HuH-7.5 (cell line): ENCODE results near the gene PFDN1.

Experiments used
- DNase-seq: peaks from one replicate; pipeline ENCODE4 v3.0.0; 2011; ENCODE audit warnings: low spot score

The PFDN1 gene

DNA sequence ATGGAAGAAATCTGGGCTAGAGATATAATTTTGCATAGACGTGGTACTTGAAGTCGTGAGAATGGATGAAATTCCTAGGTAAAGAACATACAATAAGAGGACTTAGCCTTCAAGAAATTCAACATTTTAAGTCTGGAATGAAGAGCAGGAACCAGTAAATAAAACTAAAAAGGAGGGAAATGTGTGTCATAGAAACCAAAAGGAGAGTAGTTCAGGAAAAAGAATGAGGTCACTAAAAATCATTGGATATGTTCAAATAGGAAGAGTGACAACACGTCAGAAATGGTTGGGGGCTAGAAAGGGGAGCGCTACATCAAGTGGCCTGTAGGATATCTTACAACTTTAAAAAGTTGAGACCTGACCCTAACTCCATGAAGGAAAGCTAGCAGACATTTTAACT is 44.0 kb downstream of the PFDN1 start:
- DNase-seq, result no peak

DNA sequence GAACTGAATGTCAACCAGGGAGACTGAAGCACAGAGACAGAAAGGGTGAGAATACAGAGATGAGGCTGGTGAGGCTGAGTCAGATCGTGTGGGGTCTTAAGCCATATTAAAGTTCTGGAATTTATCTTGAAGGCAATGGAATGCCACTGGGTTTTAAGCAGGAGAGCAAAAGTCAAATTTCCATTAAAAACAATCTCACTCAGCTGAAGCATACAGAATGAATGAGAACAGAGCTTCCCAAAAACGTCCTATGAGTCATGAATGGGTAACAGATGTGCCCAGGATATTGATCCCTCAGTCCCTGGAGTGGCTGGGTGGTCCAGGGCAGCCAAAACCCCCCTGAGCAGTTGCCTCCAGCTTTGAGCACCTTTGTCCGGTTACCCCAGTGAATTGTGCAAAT is 44.9 kb downstream of the PFDN1 start:
- DNase-seq, result no peak

DNA sequence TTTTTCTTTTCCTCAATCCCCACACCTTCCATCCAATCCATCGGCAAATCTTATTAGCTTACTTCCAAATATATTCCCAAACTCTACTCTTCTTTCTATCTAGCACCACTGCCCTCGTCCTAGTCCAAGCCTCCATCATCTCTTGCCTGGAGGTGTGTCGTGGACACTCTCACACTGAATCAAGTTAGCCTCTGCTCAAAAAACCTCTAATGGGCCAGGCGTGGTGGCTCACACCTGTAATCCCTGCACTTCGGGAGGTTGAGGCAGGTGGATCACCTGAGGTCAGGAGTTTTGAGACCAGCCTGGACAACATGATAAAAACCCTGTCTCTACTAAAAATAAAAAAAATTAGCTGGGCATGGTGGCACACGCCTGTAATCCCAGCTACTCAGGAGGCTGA is 46.2 kb downstream of the PFDN1 start:
- DNase-seq, result no peak

DNA sequence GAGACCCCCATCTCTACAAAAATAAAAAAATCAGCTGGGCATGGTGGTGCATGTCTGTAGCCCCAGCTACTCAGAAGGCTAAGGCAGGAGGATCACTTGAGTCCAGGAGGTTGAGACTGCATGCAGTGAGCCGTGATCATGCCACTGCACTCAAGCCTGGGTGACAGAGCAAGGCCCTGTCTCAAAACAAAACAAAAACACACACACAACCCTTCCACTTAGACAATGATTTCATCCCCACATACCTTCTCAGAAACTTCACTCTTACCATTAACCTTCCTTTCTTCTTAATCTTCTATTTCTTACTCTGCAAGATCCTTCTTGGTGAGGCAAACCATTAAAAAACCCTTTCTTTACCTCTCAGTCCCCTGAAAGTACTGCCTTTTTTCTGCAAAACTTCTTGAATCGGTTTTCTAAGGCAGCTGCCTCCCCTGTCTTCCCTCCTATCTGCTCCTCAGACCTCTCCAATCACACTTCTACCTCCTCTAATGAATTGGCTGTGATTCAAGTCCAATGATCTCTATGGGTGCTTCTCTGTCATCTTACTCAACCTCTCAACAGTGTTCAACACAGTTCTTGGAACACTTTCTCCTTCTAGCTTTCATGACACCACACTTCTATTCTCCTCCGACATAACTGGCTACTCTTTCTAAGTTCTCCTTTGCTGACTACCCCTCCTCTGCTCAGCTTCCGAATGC is 47.3 kb downstream of the PFDN1 start:
- DNase-seq, result no peak

DNA sequence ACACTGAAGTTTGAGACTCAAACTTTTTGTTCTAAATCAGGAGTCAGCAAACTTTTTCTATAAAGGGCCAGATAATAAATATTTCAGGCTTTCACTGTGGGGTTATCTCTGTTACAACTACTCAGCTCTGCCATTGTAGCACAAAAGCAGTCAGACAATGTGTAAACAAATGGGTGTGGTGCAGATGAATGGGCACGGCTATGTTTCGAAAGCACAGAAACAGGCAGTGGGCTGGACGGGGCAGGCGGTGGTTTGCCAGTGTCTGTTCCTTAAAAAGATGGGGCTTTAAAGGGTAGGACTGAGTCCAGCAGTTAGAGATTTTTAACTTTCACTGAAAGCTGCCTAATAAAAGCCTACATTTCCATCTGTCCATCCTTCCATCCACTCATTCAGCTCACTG is 48.9 kb downstream of the PFDN1 start:
- DNase-seq, result no peak

DNA sequence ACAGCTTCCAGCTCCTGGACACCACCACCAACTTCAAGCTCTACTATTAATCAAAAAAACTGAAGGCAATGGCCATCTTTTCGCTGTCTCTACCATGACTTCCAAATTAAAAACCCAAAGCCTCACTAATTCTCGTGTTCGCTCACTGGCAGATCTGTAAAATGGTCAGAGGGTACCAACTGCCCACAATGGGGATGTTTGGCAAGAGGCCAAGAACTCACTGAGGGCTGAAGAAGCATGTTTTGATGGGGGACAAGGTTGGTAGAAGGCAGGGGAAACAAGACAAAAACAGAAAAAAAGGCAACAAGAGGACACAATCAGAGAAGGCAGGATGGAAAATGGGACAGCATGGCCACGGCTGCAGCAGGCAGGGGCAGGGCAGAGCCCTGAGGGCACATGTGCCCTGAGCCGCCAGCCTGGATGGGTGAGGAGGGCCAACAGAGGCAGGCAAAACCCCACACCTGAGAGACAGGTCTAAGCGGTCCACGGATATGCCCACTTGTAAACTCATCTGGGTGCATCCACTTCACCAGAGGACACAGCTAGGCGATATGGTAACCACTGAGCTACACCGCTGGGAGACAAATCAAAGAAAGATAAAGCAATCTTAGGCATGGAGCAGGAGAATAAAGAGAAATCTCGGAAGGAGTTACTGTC is 50.3 kb downstream of the PFDN1 start:
- no peak for DNase-seq

DNA sequence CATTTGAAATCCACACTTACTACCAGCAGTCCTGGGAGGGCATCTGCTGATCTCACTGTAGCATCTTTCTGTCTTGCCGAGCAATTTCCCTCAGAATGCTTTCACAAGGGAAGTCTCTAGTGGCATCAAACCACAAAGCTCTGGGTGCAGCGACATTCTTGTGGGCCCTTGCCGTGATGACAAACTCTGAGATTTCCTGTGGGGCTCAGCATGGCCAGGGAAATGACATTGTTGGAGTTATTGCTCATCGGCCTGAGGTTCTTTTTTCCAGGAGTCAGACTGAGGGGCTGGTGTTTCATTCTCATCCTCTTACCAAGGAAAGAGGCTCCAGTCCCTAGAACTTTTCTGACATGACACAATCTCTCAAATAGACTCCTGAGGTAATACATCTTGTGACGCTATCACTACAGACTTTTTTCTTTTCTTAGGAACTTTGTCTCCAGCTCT is 51.4 kb downstream of the PFDN1 start:
- DNase-seq, result no peak

DNA sequence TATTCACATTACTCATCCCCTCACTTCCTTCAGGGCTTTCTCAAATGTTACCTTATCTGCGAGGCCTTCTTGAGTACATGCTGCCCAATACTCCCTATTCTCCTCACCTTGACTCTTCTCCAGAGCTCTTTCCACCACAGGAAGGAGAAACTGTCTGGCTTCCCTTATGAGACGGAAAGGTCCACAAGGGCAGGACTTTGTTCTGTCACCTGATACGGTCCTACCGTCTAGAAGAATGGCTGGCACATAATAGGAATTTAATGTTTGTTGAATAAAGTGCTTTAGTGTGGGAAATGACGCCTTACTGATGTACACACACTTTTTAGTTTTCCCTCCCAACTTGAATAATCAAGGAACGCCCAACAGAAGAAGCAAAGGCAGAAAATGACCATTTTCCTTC is 52.5 kb downstream of the PFDN1 start:
- no peak for DNase-seq

DNA sequence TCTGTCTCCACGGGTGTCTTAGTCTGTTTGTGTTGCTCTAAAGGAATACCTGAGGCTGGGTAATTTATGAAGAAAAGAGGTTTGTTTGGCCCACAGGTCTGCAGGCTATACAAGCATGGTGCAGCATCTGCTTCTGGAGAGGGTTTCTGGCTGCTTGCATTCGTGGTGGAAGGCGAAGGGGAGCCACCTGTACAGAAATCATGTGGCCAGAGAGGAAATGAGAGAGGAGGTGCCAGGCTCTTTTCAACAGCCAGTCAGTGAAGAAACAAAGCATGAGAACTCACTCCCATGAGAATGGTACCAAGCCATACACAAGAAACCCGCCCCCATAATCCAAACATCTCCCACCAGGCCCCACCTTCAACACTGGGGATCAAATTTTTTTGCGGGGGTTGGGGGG is 53.4 kb downstream of the PFDN1 start:
- DNase-seq, result no peak

DNA sequence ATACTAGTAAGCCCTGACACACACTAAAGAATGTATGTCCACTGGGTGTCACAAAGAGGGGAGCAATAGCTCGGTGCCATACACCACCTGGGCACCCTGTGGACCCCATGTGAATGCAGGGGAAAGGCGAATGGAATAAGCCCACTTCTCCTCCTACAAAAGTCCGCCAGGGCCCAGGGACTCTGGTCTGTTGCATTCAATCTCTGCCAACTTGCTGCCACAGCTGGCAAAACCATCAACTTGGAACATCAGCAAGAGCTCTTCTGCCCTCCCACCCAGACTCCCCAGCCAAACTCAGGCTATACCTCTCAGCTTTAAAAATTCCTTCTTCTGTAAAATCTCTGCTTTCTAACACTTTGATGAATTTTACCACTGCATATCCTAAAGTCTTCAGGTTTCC is 54.5 kb downstream of the PFDN1 start:
- no peak for DNase-seq

DNA sequence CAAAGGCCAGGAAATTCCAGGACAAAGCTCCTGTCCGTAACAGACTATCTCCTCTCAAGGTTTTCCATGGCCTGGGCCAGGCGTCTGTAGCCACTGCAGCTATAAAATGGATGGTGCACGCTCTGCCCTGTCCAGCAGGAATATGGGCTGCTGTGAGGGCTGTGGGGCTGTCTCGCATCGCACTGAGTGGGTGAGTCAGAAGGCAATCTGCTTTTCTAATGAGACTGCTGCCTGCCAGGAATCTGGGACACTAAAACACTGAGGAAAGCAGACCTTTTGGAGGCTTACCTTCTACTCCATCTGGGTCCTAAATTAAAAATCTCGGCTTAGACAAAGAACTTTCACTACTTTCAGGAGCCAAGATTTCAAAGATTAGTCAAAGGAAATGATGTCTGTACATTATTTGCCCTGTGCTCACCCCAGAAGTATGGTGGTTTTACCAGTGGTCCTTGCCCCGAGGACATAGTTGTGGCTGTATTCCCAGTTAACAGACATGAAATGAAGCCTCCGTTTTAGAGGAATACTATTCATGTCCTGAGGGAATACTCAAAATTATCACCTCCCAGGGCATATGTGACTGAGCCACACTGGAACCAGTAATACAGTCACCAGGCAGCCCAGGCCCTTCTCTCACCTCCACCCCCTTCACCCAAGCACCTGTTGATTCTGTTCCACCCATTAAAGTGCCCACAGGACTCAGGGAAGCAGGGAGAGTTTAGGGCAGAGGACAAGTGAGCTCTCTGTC is 56.4 kb downstream of the PFDN1 start:
- no peak for DNase-seq

DNA sequence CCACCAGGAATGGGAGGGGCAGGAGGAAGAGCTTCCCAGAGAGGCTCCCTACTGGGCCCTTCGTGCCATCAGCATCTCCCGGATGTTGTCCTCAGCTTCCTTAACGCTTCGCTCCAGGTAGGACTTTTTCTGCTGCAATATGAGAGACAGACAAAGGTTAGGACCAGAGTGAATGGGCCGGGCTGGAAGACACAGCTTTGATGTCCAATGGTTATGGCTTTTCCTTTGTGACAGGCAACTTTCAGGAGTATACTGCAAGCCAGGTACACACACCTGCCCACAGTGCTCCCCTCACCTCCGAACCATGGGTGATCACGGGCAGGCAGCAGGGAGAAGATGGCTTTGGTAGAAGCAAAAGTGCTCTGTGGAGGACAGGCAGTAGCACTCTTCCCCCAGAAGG is 57.0 kb downstream of the PFDN1 start:
- DNase-seq, result no peak

DNA sequence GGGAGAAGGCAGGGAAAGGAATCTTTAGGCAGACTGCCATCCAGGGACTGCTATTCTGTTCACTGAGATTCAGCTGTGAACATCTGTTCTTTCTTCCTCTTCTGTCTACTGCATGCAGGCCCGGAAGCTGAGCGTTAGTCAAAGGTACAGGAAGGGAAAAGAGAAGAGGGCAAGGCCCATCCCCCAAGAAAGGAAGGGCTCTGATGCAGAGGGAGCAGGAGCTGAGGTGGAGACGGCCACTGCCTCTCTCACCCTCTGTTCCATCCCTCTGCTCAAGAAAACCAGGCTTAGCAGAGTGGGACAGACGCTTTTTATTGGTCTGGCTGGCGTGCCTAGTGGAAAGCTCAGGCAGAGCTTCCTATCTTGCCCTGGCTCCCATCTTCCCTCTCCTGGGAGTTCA is 57.6 kb downstream of the PFDN1 start:
- DNase-seq, result no peak

DNA sequence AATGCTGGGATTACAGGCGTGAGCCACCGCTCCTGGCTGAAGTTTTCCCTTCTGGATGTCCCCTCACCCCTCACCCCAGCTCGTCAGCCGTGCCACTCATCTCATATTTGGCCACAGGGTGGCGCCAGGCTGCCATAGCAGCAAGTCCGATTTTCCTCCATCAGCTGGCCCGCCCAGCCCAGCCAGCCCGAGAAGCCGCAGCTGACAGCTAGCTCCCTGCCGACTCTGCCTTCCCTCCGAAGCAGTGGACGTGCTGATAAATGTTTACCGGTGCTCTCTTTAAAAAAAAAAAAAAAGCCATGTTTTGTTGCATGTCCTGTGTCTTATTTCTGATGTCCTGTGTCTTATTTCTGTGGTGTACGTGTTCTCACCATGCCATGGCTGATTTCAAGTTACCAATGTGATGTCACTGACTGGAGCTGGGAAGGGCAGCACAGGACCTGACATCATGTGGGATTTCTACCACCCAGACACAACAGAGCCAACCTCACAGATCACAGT is 58.3 kb downstream of the PFDN1 start:
- peak; percentile 67 for DNase-seq

DNA sequence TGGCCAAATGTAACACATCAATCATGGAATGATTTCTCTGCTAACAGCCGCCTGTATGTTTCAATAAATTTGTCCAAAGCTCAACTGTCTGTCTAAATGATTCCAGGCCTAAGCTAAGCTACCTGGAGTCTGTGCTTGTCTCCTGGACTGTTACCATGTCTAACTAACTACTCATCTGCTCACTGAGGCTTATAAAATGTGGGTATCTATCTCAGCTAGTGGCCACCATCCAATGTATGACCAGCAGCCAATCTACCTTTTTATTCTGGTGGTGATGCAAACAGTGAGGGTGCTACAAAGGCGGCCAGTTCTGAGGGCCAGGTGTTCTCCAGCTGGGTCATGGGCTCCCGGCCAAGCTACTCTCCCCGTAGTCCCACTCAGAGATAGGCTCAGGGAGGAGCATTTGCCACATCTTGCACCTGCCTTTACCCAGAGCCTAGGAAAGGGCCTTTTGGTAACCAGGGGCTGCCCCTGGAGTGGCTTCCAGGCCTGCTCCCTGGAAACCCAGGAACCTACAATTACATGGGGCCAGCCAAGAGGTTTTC is 59.1 kb downstream of the PFDN1 start:
- DNase-seq, result no peak

DNA sequence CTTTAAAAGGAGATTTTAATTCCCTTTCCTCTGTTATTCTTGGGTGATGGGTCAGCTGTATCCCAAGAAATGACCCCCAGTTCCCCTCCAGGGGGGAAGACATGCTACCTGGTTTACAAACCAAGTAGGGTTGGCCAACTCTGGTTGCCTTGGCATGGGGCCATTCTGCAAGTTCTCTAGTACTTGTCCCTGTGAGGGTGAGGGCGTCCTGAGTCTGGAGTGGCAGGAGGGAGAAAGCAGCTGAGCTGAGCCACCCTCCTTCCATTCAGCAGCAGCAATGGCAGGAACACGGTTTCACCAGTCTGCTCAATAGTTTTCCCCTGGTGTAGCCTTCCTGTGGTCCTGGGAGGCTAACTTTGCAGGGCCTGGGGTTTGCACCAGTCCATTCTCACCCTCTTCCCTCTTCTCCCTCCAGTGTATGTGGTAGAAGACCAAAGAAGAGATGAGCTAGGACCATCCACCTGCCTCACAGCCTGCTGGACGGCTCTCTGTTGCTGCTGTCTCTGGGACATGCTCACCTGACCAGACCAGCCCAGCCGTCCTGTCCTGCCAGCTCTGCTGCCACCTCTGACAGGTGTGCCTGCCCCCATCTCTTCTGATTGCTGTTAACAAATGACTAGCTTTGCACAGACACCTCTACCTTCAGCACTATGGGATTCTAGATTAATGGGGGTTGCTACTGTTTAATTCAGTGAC is 59.9 kb downstream of the PFDN1 start:
- DNase-seq, result no peak

DNA sequence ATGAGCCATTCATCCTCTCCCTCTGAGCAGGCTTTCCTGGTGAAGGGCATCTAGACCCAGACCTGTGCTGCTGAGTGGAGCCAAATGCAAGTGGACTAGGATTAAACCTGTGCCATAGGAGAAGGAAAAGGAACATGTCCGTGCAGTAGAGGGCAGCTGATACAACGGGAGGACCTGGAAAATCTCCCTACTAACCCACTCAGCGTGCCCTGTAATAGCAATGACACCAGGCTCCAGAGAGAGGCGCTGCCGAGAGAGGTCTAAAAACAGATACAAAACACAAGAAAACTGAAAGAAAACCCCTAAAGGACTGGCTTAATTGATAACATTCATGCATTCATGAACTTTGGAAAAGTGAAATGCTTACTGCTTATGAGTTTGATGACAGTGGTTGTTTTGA is 60.8 kb downstream of the PFDN1 start:
- no peak for DNase-seq

DNA sequence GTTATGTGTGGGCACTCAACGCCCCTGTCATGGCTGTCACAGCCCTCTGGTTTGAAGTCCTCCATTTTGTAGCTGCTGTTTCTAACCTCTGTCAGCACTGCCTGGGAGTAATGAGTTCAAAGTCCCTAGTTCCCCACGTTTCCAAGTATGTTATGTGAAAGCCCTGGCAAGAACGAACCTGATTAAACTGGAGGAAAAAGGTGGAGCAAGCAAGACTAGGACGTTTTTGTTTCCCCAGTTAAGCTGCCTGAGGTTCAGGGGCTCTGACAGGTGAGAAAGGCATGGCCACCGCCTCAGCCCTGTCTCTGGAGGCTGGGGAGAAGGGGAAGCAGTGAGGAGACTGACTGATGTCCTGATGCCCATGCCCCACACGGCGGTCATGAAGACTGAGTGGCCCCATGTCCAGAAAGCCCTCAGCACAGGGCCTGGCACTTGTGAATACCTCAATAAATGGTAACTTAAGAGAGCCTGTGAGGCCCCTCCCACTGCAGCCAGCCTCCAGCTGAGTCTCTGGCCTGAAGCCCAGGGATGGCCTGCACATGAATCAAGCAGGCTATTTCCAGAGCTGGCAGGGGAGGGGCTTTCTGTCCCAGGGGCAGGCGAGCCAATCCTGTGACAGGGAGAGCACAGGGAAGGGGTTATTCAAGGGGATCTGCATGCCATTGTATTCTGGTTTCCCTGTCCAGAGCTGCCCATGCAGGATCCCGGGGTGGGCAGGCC is 61.8 kb downstream of the PFDN1 start:
- no peak for DNase-seq

DNA sequence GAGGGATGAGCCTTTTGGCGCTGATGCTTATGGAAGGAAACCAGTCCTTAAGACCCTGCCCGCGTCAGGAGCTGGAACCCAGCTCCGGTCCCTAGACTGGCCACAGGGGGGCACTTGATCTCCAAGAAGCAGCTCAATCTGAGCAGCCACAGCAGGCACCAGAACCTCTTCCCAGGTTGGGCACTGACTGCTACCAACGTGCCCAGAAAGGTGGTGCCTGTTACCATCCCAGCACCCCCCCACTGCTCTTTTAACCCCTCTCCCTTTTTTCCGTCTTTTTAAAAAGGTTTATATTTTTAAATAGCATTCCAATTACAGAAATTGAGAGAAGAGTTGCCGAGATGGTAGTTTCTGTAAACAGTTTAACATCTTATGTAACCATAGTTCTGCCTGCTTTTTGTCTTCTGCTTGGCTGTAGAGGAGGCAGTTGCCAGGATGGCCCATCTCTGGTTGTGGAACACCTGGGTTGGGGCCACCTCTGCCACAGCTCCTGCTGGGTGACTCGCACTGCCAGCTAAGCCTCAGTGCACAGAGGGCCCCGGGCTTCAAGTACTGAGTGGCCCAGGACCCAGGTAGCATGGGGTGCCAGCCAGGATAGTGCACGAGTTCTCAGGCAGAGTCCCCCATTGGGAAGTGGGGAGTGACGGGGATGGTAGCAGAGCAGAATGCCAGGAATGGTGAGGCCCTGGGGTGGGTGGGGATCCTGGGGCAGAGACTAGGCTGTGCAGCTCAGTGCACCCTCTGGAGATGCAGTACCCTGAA is 62.8 kb downstream of the PFDN1 start:
- DNase-seq, result peak; percentile 37

DNA sequence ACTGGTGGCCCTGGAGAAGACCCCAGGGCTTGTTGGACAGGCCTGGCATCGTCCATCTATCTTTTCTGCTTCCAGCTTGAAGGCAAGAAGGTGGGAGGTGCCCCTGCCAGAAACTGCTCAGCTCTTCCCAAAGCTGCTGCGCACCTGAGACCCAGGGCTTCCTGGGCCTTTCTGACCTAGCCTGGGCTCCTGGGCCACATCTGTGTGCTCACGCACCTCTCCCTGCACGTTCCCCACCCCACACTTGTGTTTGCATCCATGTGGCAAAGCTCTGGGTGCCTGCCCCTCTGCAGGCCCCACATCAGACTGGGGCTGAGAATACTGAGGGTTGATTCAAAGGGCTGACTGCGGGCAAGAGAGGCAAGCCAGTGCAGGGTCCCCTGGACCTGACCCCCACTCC is 63.4 kb downstream of the PFDN1 start:
- no peak for DNase-seq

DNA sequence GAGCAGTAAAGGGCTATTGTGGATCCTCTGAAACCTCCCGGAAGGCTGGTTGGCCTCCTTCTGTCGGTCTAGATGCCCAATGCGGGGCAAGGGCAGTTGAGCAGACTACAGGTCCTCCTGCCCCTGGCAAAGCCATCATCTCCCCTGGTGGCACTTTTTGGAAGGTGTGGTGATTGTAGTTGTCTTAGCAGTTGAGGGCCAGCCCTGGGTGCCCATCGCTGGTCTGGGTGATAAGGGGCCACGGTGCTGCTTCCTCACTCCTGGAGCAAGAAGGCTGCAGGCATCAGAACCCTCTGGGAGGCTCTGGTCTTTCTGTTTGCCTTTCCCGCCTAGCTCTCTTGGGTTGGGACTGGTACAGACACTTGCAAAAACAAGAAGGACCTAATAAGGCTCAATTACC is 64.1 kb downstream of the PFDN1 start:
- no peak for DNase-seq
